Fibroblast of lung (primary cell): ENCODE results near the gene LDHD.

Experiments used
- EZH2 ChIP-seq: IDR thresholded peaks from 2 replicates; pipeline ENCODE4 v1.5.1; 2012; ENCODE audit warnings: low read length, control low read depth, mild to moderate bottlenecking; ENCODE audit errors: missing control alignments
- TF ChIP-seq, protein P1 (sequence below), 2 donors: IDR thresholded peaks in 1 of 2; conservative IDR thresholded peaks in 1 of 2; 1 replicate in 1 of 2; 2 replicates in 1 of 2; pipeline ENCODE4 v1.5.1; 2011 to 2012; ENCODE audit warnings: low read length in 2 of 2, control low read depth in 1 of 2, inconsistent platforms in 1 of 2, low read depth in 1 of 2, mild to moderate bottlenecking in 1 of 2

- TF ChIP-seq, protein P1, sequence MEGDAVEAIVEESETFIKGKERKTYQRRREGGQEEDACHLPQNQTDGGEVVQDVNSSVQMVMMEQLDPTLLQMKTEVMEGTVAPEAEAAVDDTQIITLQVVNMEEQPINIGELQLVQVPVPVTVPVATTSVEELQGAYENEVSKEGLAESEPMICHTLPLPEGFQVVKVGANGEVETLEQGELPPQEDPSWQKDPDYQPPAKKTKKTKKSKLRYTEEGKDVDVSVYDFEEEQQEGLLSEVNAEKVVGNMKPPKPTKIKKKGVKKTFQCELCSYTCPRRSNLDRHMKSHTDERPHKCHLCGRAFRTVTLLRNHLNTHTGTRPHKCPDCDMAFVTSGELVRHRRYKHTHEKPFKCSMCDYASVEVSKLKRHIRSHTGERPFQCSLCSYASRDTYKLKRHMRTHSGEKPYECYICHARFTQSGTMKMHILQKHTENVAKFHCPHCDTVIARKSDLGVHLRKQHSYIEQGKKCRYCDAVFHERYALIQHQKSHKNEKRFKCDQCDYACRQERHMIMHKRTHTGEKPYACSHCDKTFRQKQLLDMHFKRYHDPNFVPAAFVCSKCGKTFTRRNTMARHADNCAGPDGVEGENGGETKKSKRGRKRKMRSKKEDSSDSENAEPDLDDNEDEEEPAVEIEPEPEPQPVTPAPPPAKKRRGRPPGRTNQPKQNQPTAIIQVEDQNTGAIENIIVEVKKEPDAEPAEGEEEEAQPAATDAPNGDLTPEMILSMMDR (conservative IDR thresholded peaks at IDR 0.05 in 1 of 2, IDR thresholded peaks at IDR 0.05 in 1 of 2; ENCODE audit: low read depth in 1 of 2, low read length in 2 of 2), result no peak
- TF ChIP-seq EZH2, result no peak
Measured at GRCh38 chr16:75139498-75139897, 22.9 kb upstream of the LDHD start.
